AG09309 (cell line): Measurements from ENCODE around the gene COPS3.

Source experiments
- DNase-seq: peaks from one replicate; pipeline ENCODE4 v3.0.0-alpha.2; 2010; ENCODE audit warnings: low read depth
- H3K4me3 ChIP-seq: 2 replicates; pipeline ENCODE4 v1.5.1; 2011; ENCODE audit warnings: mild to moderate bottlenecking, low read depth, low read length, moderate library complexity; ENCODE audit not compliant: control insufficient read depth
- TF ChIP-seq, protein P1 (sequence below): IDR thresholded peaks from 2 replicates; pipeline ENCODE4 v1.5.1; 2011; ENCODE audit warnings: mild to moderate bottlenecking, low read depth, low read length, inconsistent platforms; ENCODE audit not compliant: insufficient read depth, control insufficient read depth; ENCODE audit errors: missing control alignments

COPS3 gene

DNA sequence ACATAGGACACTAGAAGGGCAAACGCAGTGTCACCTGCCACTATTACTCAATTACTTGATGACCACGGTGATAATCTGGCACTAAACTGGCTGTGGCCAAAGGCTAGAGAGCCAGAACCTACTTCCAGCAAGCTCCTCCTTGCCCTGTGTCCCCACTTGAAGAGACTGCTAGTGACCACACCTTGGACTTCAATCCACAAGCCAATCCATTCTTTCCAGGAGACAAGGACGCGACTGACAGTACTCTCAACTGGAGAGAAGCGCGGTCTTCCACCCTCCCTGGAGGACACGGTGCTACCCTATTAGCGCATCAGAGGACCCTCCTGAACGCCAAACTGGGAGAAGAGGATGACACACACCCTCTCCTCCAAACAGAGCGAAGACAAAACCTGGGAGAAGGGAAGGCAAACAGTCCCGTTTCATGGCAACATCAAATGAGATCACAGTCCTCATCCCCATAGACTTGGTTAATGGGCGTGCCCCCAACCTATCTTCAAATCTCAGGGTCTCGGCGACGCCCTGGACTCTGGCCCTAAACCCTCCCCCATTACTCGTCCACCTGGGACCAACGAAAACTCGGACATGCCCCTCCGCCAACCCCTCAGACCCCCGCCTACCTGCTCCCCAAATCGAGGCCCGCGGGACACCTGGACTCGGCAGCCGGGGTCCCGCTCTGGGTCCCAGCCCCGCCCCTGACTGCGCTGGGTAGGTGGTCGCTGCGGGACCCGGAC lies 44.6 kb downstream of the COPS3 start:
- TF ChIP-seq, protein P1, sequence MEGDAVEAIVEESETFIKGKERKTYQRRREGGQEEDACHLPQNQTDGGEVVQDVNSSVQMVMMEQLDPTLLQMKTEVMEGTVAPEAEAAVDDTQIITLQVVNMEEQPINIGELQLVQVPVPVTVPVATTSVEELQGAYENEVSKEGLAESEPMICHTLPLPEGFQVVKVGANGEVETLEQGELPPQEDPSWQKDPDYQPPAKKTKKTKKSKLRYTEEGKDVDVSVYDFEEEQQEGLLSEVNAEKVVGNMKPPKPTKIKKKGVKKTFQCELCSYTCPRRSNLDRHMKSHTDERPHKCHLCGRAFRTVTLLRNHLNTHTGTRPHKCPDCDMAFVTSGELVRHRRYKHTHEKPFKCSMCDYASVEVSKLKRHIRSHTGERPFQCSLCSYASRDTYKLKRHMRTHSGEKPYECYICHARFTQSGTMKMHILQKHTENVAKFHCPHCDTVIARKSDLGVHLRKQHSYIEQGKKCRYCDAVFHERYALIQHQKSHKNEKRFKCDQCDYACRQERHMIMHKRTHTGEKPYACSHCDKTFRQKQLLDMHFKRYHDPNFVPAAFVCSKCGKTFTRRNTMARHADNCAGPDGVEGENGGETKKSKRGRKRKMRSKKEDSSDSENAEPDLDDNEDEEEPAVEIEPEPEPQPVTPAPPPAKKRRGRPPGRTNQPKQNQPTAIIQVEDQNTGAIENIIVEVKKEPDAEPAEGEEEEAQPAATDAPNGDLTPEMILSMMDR, result no peak
- no peak for DNase-seq

DNA sequence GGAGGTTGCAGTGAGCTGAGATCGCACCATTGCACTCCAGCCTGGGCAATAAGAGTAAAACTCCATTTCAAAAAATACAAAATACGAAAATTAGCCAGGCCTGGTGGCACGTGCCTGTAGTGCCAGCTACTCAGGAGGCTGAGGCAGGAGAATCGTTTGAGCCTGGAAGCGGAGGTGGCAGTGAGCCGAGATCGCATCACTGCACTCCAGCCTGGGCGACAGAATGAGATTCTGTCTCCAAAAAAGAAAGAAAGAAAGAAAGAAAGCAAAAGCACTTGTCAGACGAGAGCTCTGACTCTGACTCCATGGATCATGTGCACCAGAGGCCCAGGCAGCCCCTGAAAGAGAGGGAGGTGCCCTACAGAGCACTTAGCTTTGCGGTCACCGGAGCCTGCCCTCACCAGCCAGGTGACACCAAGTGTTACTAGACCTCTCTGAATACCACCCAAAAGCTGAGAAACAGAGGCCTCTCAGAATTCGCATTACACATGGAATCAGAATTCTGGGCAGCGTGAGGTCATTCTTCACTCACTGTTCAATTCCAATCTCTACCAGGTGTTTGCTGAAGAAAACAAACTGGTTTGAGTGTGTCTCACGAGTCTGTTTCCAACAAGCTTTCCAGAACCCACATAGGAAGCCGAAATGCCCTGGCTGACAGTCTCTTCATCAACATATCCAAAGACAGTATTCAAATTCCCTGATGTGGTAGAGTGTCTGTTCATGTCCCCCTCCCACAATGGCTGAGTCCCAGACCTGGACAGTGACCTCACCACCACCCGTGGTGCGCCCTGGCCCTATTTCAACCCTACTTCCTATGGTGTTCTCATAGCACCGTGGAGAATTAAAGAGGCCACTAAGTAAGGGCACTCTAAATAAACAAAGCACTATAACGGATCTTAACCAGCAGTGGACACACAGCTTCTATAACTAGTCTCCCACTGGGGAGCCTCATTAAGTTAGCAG lies 45.6 kb downstream of the COPS3 start:
- DNase-seq, result no peak
- peak overlapping the region; percentile 99 for H3K4me3 ChIP-seq
- TF ChIP-seq, protein P1, result no peak

More for the DNA sequence above, 44.6 kb downstream of the COPS3 start:
- peak overlapping the region; percentile 99 for H3K4me3 ChIP-seq

DNA sequence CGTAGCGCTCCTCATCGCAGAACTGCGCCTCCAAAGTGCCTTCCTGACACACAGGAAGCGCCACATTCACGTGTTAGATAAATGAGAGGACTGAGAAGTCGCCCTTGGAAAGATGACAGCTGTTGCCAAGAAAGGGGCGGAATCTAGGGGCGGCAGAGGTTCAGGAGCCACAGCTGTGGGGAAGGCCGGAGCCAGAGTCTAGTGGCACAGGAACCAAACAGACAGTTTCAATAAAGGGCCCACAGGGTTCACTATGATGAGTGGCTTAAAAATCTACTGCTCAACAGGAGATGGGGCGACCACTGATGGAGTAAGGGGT lies 48.8 kb downstream of the COPS3 start:
- no peak overlapping the region for H3K4me3 ChIP-seq
- TF ChIP-seq, protein P1, result no peak
- no peak for DNase-seq

DNA sequence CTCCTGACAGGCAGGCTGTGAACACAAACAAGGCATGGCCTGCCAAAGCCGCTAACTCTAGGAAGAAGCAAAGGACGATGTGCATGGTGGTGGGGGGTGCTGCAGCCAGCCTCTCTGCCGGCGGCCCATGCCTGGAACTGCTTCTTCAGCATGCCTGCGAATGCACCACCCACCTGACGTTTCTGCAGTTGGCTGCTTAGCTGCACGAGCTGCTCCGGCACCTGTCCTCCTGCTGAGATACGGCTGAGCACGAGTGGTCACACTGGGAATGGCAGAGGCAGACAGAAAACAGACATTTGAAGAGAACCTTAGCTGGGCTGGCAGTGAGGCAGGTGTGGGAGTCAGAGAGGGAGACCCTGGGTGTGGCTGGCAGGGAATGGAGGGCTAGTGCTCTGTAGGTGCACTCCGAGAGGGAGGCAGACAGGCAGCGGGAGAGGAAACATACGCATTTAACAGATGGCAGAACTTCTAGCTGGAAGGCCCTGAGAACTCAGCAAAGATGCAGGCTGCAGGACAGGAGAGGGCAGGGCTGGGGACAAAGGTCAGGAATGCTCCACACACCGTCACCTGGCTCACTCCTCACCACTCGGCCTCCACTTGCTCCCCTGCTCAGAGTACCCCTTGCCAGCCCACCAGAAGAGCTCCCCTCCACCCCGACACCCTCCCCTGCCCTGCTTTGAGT lies 49.3 kb downstream of the COPS3 start:
- TF ChIP-seq, protein P1, result no peak
- no peak overlapping the region for H3K4me3 ChIP-seq
- no peak for DNase-seq

DNA sequence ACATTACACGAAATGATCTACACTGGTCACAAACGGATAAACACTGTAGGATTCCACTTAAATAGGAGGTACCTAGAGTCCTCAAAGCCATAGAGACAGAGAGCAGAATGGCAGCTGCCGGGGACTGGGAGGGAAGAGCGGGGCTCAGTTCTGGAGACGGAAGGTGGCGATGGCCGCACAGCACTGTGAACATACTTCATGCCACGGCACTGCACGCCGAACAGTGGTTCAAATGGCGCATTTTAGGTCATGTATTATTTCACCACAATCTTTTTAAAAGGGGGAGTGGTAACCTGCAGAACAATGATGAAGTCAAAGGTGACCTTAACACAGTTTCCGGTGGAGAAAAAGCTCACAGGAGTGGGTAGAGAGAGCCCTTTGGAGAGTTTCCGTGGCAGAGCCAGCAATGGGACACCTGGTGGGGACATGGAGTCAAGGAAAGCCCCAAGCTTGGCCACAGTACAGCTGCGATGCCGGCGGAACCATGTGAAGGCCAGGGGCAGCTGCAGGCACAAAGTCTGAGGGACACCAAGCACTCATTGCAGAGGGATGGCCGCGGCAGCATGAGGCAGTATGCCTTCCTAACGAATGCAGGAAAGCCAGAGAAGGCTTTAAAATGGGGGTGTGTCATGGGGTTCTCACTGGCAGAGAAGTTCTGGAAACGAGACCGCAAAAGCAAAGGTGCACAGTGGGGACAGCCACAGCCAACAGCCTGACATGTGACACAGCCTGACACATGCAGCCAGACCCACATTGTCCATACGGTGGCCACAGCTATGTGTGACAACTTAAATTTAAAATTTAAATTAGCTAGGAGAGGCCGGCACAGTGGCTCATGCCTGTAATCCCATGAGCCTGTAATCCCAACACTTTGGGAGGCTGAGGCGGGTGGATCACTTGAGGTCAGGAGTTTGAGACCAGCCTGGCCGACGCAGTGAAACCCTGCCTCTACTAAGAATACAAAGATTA lies 51.3 kb downstream of the COPS3 start:
- TF ChIP-seq, protein P1, result no peak
- DNase-seq, result no peak
- no peak overlapping the region for H3K4me3 ChIP-seq
